PC-3 (cell line): ENCODE measurements around the gene CYP2B6. TPM values are rescaled to one million over a fixed set of nuclear protein-coding genes. Genes with fewer than 3 reads are reported as not detected.

Experiments used
- ATAC-seq: fragments of 200-7000 bp; cut with Tn5 transposase; 2 replicates; pipeline ENCODE4 v1.9.1; 2020; ENCODE audit warnings: mild to moderate bottlenecking, moderate library complexity
- BruUV-seq: library from RNA; stranded (reverse); fragments of 400-500 nt; replicated peaks from 2 replicates; lab custom pipeline; 2021; lab: Mats Ljungman, UMichigan
- CTCF ChIA-PET: fragments of 300-600 bp; sonication (Branson Sonifier 250); formaldehyde crosslinking; loops from one replicate; lab custom pipeline; 2022; ENCODE audit warnings: antibody characterized with exemption; lab: Charles Lee
- POLR2A ChIA-PET: fragments of 300-600 bp; sonication (Branson Sonifier 250); formaldehyde crosslinking; loops from one replicate; lab custom pipeline; 2022; ENCODE audit warnings: antibody characterized with exemption; ENCODE audit not compliant: unreplicated experiment; lab: Charles Lee
- DNase-seq: peaks from one replicate; pipeline ENCODE4 v3.0.0-alpha.2; 2015
- H2AFZ ChIP-seq: fragments of 300-600 bp; sonication (generic); 2 replicates; pipeline ENCODE4 v1.6.0; 2016; ENCODE audit warnings: antibody characterized with exemption, low read length
- H3F3A ChIP-seq: fragments of 300-600 bp; sonication (generic); one replicate; pipeline ENCODE4 v1.6.0; 2017; ENCODE audit warnings: antibody characterized with exemption, low read length, control low read depth, mild to moderate bottlenecking; ENCODE audit not compliant: unreplicated experiment
- H3K27ac ChIP-seq: fragments of 300-600 bp; sonication (generic); 2 replicates; pipeline ENCODE4 v1.5.1; 2016; ENCODE audit warnings: mild to moderate bottlenecking, low read length
- H3K27me3 ChIP-seq: fragments of 300-600 bp; sonication (generic); 2 replicates; pipeline ENCODE4 v1.6.1; 2016; ENCODE audit warnings: low read length, mixed read lengths
- H3K36me3 ChIP-seq: fragments of 300-600 bp; sonication (generic); 2 replicates; pipeline ENCODE4 v1.6.1; 2016; ENCODE audit warnings: low read depth, mixed run types, low read length, mixed read lengths
- H3K4me1 ChIP-seq: fragments of 300-600 bp; sonication (generic); 2 replicates; pipeline ENCODE4 v1.5.1; 2016; ENCODE audit warnings: low read length; ENCODE audit not compliant: insufficient read depth
- H3K4me2 ChIP-seq: fragments of 300-600 bp; sonication (generic); 2 replicates; pipeline ENCODE4 v1.6.0; 2016; ENCODE audit warnings: low read length
- H3K4me3 ChIP-seq: fragments of 300-600 bp; sonication (generic); 2 replicates; pipeline ENCODE4 v1.5.1; 2016; ENCODE audit warnings: mild to moderate bottlenecking, low read length, mixed read lengths
- H3K79me2 ChIP-seq: fragments of 300-600 bp; sonication (generic); 2 replicates; pipeline ENCODE4 v1.6.1; 2017; ENCODE audit warnings: low read length, mixed read lengths
- H3K9ac ChIP-seq: fragments of 300-600 bp; sonication (generic); 2 replicates; pipeline ENCODE4 v1.6.0; 2016; ENCODE audit warnings: mild to moderate bottlenecking, low read length
- H3K9me2 ChIP-seq: fragments of 300-600 bp; sonication (generic); replicated peaks from 2 replicates; pipeline ENCODE4 v1.6.1; 2016; ENCODE audit warnings: mixed run types, low read length, mixed read lengths
- H3K9me3 ChIP-seq: fragments of 300-600 bp; sonication (generic); 2 replicates; pipeline ENCODE4 v1.6.1; 2016; ENCODE audit warnings: low read length, mixed read lengths
- H4K20me1 ChIP-seq: fragments of 300-600 bp; sonication (generic); 2 replicates; pipeline ENCODE4 v1.6.1; 2016; ENCODE audit warnings: low read length, mixed read lengths
- CTCF ChIP-seq: fragments of 300-600 bp; sonication (generic); conservative IDR thresholded peaks from 2 replicates; pipeline ENCODE4 v1.5.1; 2017; ENCODE audit warnings: antibody characterized with exemption, low read depth, mild to moderate bottlenecking, low read length
- EZH2 ChIP-seq: fragments of 300-600 bp; sonication (generic); IDR thresholded peaks from one replicate; pipeline ENCODE4 v1.6.1; 2017; ENCODE audit warnings: antibody characterized with exemption, mild to moderate bottlenecking, low read length; ENCODE audit not compliant: unreplicated experiment
- EZH2phosphoT487 ChIP-seq: fragments of 300-600 bp; sonication (generic); IDR thresholded peaks from 2 replicates; pipeline ENCODE4 v1.6.1; 2018; ENCODE audit warnings: mild to moderate bottlenecking, antibody characterized with exemption, low read length, borderline replicate concordance
- intact Hi-C: fragments of 100-400 bp; cut with micrococcal nuclease; formaldehyde crosslinking; loops from 2 replicates; pipeline ENCODE4 v1.9.0; 2023
- total RNA-seq: library from RNA; depleted of rRNA; stranded (reverse); fragments of >200 nt; gene quantifications from 2 replicates; pipeline ENCODE4 v1.2.3, GENCODE V29; 2014

The CYP2B6 gene
- total RNA-seq, 1 experiment from 2014 or later: not detected

- no peaks in the 10 kb centered on the region for H3K9me3 ChIP-seq
- ChIA-PET POLR2A (no interaction called here), CTCF (no interaction called here)
- no peak overlapping the region for H2AFZ ChIP-seq
- no peaks in the 10 kb centered on the region for H3K79me2 ChIP-seq
- intact Hi-C loops: no loop called here
- H3K4me2 ChIP-seq: no peak overlapping the region
- DNase-seq (no peak), ATAC-seq (no peak)
- H4K20me1 ChIP-seq: no peaks in the 10 kb centered on the region
- no peak overlapping the region for H3K9ac ChIP-seq
- TF ChIP-seq CTCF: no peak
- H3F3A ChIP-seq: no peaks in the 10 kb centered on the region
- H3K27me3 ChIP-seq: peaks cover 13% of the 10 kb centered on the region; the same call in 1 of the 2 replicates
- H3K4me1 ChIP-seq: peaks cover 13% of the 10 kb centered on the region
- no peak overlapping the region for H3K4me3 ChIP-seq
- H3K27ac ChIP-seq: no peak overlapping the region
- no peaks in the 10 kb centered on the region for H3K36me3 ChIP-seq
- no peaks in the 10 kb centered on the region for H3K9me2 ChIP-seq
- BruUV-seq: no TSS peak
Observed at GRCh38 chr19:41027273-41027967, 36.3 kb downstream of the CYP2B6 start.

GRCh38 chr19:41029524-41030432 lies 38.7 kb downstream of the CYP2B6 start:
- Histone ChIP-seq H3K4me3 (no peak overlapping the region), H4K20me1 (no peaks in the 10 kb centered on the region), H3K27me3 (peaks cover 13% of the 10 kb centered on the region; the same call in 1 of the 2 replicates), H3K9me2 (no peaks in the 10 kb centered on the region), H3K4me2 (no peak overlapping the region), H3K36me3 (no peaks in the 10 kb centered on the region), H3K4me1 (peaks cover 15% of the 10 kb centered on the region), H2AFZ (no peak overlapping the region), H3K9me3 (no peaks in the 10 kb centered on the region), H3K79me2 (no peaks in the 10 kb centered on the region), H3K9ac (no peak overlapping the region), H3F3A (no peaks in the 10 kb centered on the region), H3K27ac (no peak overlapping the region)
- BruUV-seq: no TSS peak
- ChIA-PET POLR2A (no interaction called here), CTCF (interaction anchor here (0.6 kb wide), 1 partner anchor 553 kb away, joined by 3 read pairs; no protein-coding TSS in a partner anchor)
- TF ChIP-seq EZH2phosphoT487 (no peak), CTCF (no peak), EZH2 (no peak)
- ATAC-seq (no peak), DNase-seq (no peak)
- intact Hi-C loops: no loop called here
